ENCODE data around the gene FBXL14.

Gene FBXL14

DNA sequence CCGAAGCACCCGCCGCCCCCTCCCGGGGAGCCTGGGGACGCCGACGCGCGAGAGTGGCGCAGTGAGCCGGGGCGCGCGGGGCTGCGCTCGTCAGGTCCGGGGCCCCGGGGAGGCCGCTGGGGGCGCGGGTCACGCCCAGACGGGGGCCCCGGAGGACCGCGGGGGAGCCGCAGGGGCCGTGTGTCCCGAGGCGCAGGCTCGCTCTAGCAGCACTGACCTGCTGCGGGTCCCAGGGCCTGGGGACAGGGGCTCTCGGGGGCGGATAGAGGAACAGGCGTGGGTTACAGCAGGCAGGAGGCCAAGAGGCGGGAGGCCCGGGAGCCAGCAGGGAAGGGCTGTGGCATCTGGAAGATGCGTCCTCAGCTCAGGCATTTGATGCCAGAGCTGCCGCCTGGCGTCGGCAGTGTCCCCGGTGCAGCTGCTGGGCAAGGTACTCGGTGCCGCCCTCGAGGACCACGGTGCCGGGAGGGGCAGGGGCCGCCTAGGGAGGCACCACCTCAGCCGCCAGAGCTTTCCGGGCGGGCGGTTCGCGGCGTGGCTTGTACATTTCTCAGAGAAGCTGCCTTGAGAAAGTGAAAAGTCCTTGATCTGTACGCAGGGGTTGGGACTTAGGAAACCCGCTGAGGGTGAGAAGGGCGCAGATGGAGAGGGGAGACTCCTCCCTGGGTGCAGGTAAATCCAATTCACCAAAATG, 35.9 kb upstream of the FBXL14 start:
- DNase-seq (ENCODE audit: extremely low read depth, low read depth) = no peak
- TF ChIP-seq, protein P1, sequence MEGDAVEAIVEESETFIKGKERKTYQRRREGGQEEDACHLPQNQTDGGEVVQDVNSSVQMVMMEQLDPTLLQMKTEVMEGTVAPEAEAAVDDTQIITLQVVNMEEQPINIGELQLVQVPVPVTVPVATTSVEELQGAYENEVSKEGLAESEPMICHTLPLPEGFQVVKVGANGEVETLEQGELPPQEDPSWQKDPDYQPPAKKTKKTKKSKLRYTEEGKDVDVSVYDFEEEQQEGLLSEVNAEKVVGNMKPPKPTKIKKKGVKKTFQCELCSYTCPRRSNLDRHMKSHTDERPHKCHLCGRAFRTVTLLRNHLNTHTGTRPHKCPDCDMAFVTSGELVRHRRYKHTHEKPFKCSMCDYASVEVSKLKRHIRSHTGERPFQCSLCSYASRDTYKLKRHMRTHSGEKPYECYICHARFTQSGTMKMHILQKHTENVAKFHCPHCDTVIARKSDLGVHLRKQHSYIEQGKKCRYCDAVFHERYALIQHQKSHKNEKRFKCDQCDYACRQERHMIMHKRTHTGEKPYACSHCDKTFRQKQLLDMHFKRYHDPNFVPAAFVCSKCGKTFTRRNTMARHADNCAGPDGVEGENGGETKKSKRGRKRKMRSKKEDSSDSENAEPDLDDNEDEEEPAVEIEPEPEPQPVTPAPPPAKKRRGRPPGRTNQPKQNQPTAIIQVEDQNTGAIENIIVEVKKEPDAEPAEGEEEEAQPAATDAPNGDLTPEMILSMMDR (IDR thresholded peaks at IDR 0.05; ENCODE audit: low read depth, low read length) = peak; percentile 14

DNA sequence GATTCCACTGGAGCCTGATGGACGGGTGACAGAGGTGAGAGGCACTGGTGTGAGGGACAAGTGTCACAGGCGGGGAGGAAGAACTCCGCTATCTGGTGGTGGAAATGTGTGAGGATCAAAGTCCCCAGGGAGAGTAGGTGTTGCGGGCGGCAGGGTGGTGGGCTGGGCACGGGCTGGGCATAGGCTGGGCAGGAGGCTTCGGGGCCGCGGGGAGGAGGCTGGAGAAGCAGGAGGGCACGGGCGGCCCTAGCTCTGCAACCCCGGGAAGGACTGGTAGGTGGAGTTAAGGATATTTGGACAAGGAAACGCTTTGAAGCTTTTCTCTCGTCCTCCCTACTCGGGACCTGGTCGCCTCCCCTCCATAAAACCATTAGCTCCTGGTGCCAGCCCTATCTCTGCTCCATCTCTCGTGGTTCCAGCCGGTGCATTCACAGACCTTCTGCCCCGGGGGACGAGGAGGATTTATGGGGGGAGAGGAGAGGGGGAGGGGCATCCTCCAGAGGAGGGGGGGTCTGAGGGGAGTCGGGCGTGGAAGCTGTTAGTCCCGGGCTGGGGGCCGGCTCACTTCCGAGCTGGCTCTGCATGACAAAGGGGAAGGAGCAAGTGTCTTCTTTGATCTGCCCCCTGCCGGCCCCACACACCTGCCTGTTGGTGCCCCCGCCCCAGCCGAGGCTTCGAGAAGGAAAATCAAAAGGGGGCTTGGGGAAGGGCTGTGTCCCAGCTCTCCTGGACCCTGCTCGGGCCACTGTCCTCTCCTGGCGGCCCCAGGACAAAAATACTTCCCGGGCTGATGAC, 35.2 kb upstream of the FBXL14 start:
- DNase-seq (ENCODE audit: extremely low read depth, low read depth) = no peak
- TF ChIP-seq, protein P1 (IDR thresholded peaks at IDR 0.05; ENCODE audit: low read depth, low read length) = no peak; the same call in 1 of the 2 replicates

DNA sequence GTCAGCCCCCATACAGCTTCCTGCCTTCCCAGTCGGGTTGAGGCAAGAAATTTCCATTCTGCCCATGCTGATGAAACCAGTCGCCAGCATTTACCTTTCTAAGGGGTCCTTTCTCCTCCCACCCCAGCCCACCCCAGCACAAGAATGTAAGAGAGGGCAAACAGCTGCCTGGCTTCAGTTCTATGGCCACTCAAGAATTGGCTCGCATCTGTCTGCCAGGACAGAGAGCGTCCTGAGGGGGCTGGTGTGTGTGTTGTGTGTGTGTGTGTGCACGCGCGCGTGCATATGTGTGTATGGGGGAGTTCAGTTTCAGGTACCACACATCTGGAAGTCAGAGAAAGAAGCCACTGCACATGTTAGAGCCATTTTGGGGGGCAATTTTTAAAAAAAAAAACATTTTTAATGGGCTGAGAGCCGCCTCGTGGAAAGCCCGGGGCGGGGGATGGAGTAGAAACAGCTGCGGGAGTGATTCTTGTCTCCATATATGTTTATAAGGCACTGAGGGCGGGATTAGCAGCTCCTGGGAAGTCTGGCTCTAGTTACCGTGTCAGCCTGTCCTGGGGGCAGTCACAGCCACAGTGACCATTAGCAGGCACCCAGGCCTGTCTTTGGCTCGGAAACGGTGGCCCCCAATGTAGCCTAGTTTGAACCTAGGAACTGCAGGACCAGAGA, 34.4 kb upstream of the FBXL14 start, which contains the start of gene WNT5B:
WNT5B (plus strand) TSS at position 566 of the 672 bp plus-strand sequence. CDS start 2,124 bp downstream, outside the sequence.
- TF ChIP-seq, protein P1 (IDR thresholded peaks at IDR 0.05; ENCODE audit: low read depth, low read length) = no peak

DNA sequence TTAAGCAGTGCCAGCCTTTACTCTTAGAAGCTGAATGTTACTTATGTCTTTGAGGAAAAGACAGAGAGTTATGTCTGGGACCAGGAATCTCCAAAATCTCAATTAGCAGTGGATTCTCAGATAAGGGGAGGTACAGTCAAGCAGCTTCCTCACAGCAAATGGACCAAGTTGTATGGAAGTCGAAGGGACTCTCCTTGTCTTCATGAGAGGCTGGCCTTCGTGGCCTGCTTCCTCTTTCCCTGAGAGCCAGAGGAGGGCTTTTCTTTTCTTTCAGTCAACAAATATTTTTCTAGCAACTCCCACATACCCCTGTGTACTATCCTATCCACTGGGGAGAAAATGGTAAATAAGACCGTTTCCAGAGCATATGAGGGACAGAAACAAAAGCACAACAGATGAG, 28.0 kb upstream of the FBXL14 start:
- TF ChIP-seq, protein P1 (IDR thresholded peaks at IDR 0.05; ENCODE audit: low read depth, low read length) = no peak
- DNase-seq (ENCODE audit: extremely low read depth, low read depth) = no peak

More for the DNA sequence above, 34.4 kb upstream of the FBXL14 start, which contains the start of gene WNT5B:
- DNase-seq (ENCODE audit: extremely low read depth, low read depth) = no peak

DNA sequence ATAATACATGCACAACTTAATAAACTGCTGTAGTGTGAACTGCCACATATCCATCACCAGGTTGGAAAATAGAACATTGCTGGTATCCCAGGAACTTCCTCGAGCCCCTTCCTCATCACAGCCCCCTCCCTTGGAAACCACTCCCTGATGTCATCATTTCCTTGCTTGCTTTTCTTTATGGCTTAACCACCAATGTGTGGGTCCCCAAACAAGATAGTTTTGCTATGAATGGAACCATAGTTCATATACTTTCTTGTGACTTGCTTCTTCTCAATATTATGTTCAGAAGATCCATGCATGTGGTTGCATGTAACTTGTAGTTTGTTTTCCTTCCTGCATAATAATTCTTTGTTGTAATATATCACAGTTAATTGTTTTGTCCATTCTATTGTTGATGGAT, 25.7 kb upstream of the FBXL14 start:
- no peak for DNase-seq (ENCODE audit: extremely low read depth, low read depth)
- TF ChIP-seq, protein P1 (IDR thresholded peaks at IDR 0.05; ENCODE audit: low read depth, low read length) = no peak

DNA sequence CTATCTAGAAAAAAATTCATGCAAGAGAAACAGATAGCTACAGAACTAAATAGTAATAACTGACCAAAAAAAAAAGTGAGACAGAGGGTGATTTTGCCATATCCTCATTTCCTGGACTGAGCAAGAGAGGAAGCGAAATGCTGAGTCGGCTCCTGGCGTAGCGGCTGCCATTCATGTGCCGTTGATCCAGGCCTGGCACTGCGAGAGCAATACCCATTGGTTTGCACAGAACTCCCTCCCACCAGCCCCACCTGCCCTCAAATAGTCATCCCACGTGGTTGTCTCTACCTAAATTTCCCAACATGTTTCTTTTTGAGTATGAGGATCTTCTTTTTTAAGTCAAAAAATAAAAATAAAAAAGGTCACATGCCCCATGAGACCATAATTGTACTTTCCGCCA, 25.2 kb upstream of the FBXL14 start:
- DNase-seq (ENCODE audit: extremely low read depth, low read depth) = no peak
- TF ChIP-seq, protein P1 (IDR thresholded peaks at IDR 0.05; ENCODE audit: low read depth, low read length) = no peak

Measured in AG09319 (cell line).